ENCODE measurements around the gene CSK. TPM values are rescaled to one million over a fixed set of nuclear protein-coding genes. Genes with fewer than 3 reads are reported as not detected.

CSK gene
- total RNA-seq, 4 donors from 2014 or later: 14.9 to 56.4 (median 24.5) TPM

- Histone ChIP-seq H3K36me3 (no peaks in the 10 kb centered on the region), H3K27me3 (peaks cover 0 to 7% of the 10 kb centered on the region in 2 donors), H3K27ac (no peak overlapping the region), H3K4me3 (peak overlapping the region in 1 of 4 donors; percentile 19), H3K4me1 (peaks cover 0 to 23% (median 7%) of the 10 kb centered on the region in 4 donors), H3K9me3 (no peaks in the 10 kb centered on the region)
- no peak for DNase-seq (ENCODE audit: low spot score in 2 of 2)
- TF ChIP-seq POLR2A (IDR thresholded peaks at IDR 0.05) (no peak), EP300 (IDR thresholded peaks at IDR 0.05) (no peak)
- TF ChIP-seq, protein P1, sequence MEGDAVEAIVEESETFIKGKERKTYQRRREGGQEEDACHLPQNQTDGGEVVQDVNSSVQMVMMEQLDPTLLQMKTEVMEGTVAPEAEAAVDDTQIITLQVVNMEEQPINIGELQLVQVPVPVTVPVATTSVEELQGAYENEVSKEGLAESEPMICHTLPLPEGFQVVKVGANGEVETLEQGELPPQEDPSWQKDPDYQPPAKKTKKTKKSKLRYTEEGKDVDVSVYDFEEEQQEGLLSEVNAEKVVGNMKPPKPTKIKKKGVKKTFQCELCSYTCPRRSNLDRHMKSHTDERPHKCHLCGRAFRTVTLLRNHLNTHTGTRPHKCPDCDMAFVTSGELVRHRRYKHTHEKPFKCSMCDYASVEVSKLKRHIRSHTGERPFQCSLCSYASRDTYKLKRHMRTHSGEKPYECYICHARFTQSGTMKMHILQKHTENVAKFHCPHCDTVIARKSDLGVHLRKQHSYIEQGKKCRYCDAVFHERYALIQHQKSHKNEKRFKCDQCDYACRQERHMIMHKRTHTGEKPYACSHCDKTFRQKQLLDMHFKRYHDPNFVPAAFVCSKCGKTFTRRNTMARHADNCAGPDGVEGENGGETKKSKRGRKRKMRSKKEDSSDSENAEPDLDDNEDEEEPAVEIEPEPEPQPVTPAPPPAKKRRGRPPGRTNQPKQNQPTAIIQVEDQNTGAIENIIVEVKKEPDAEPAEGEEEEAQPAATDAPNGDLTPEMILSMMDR (IDR thresholded peaks at IDR 0.05): no peak
- 29 to 30% methylated on average over 15 of the region's 15 CpGs for WGBS, 2 donors
These were observed 13.6 kb upstream of the CSK start for GRCh38 chr15:74768099-74768770.

GRCh38 chr15:74768771-74769342 lies 13.0 kb upstream of the CSK start:
- TF ChIP-seq EP300 (IDR thresholded peaks at IDR 0.05) (no peak), POLR2A (IDR thresholded peaks at IDR 0.05) (no peak)
- TF ChIP-seq, protein P1 (IDR thresholded peaks at IDR 0.05): peak; percentile 73 to 91 (median 83)
- DNase-seq (ENCODE audit: low spot score in 2 of 2): peak; percentile 37 to 53

GRCh38 chr15:74769463-74770025 lies 12.3 kb upstream of the CSK start:
- TF ChIP-seq, protein P1 (IDR thresholded peaks at IDR 0.05): no peak
- no peak for TF ChIP-seq POLR2A (IDR thresholded peaks at IDR 0.05)
- no peak for TF ChIP-seq EP300 (IDR thresholded peaks at IDR 0.05)
- DNase-seq (ENCODE audit: low spot score in 2 of 2): no peak
- whole genome bisulfite sequencing, 2 donors: 60 to 67% methylated on average over 7 of the region's 7 CpGs

More at GRCh38 chr15:74768771-74769342, 13.0 kb upstream of the CSK start:
- WGBS, 2 donors: 2 to 4% methylated on average over 9 of the region's 9 CpGs
- peaks cover 0 to 27% (median 10%) of the 10 kb centered on the region in 4 donors for H3K4me1 ChIP-seq
- H3K27ac ChIP-seq: no peak overlapping the region
- H3K36me3 ChIP-seq: no peaks in the 10 kb centered on the region
- H3K9me3 ChIP-seq: no peaks in the 10 kb centered on the region
- H3K27me3 ChIP-seq: peaks cover 0 to 7% of the 10 kb centered on the region in 2 donors
- H3K4me3 ChIP-seq: peak overlapping the region in 1 of 4 donors; percentile 19

GRCh38 chr15:74770211-74770903 lies 11.5 kb upstream of the CSK start:
- Histone ChIP-seq H3K27ac (no peak overlapping the region), H3K27me3 (peaks cover 0 to 7% of the 10 kb centered on the region in 2 donors), H3K4me1 (peaks cover 0 to 32% (median 17%) of the 10 kb centered on the region in 4 donors), H3K36me3 (no peaks in the 10 kb centered on the region), H3K9me3 (no peaks in the 10 kb centered on the region), H3K4me3 (no peak overlapping the region)
- 49 to 53% methylated on average over 4 of the region's 4 CpGs for WGBS, 2 donors
- no peak for DNase-seq (ENCODE audit: low spot score in 2 of 2)
- TF ChIP-seq EP300 (IDR thresholded peaks at IDR 0.05): no peak
- TF ChIP-seq, protein P1 (IDR thresholded peaks at IDR 0.05): no peak
- no peak for TF ChIP-seq POLR2A (IDR thresholded peaks at IDR 0.05)

More at GRCh38 chr15:74769463-74770025, 12.3 kb upstream of the CSK start:
- peaks cover 0 to 7% of the 10 kb centered on the region in 2 donors for H3K27me3 ChIP-seq
- no peaks in the 10 kb centered on the region for H3K9me3 ChIP-seq
- H3K4me3 ChIP-seq: no peak overlapping the region
- no peaks in the 10 kb centered on the region for H3K36me3 ChIP-seq
- no peak overlapping the region for H3K27ac ChIP-seq
- H3K4me1 ChIP-seq: peaks cover 0 to 32% (median 16%) of the 10 kb centered on the region in 4 donors
